ENCODE results near the gene CDK3.
"Not testable (repeated sequence)": the region's sequence is repeated elsewhere in the genome, so short reads cannot be mapped to it uniquely, and the experiment has no call there.

The CDK3 gene

GRCh38 chr17:76034428-76035350 lies 34.0 kb downstream of the CDK3 start:
- Histone ChIP-seq H3K36me3 (peaks cover 10 to 15% (median 15%) of the 10 kb centered on the region in 3 donors), H3K4me3 (no peak overlapping the region), H3K9me3 (no peaks in the 10 kb centered on the region), H3K27me3 (no peaks in the 10 kb centered on the region), H3K27ac (no peak overlapping the region), H3K4me1 (no peaks in the 10 kb centered on the region)
- intact Hi-C loops (cut with DNase I; ENCODE audit: low total_unique reads): no loop called here
- DNase-seq: no peak
- TF ChIP-seq CTCF (IDR thresholded peaks at IDR 0.05): no peak

GRCh38 chr17:76036497-76037261 lies 36.0 kb downstream of the CDK3 start:
- H3K36me3 ChIP-seq: peaks cover 30 to 35% (median 34%) of the 10 kb centered on the region in 3 donors
- no peak overlapping the region for H3K4me3 ChIP-seq
- H3K27ac ChIP-seq: no peak overlapping the region
- H3K9me3 ChIP-seq: no peaks in the 10 kb centered on the region
- no peaks in the 10 kb centered on the region for H3K4me1 ChIP-seq
- TF ChIP-seq CTCF (IDR thresholded peaks at IDR 0.05): no peak
- no peak for DNase-seq
- intact Hi-C loops (cut with DNase I; ENCODE audit: low total_unique reads): no loop called here
- no peaks in the 10 kb centered on the region for H3K27me3 ChIP-seq

- Histone ChIP-seq H3K4me3 (no peak overlapping the region), H3K27ac (no peak overlapping the region), H3K9me3 (no peaks in the 10 kb centered on the region), H3K4me1 (no peaks in the 10 kb centered on the region), H3K27me3 (no peaks in the 10 kb centered on the region), H3K36me3 (peaks cover 40 to 49% (median 48%) of the 10 kb centered on the region in 3 donors)
- intact Hi-C loops (cut with DNase I; ENCODE audit: low total_unique reads): no loop called here
- TF ChIP-seq CTCF (IDR thresholded peaks at IDR 0.05): no peak
- no peak for DNase-seq
Measured at GRCh38 chr17:76038050-76038449, 37.4 kb downstream of the CDK3 start.

GRCh38 chr17:76039121-76039520 lies 38.5 kb downstream of the CDK3 start:
- intact Hi-C loops (cut with DNase I; ENCODE audit: low total_unique reads): no loop called here
- Histone ChIP-seq H3K27ac (no peak overlapping the region), H3K4me3 (no peak overlapping the region), H3K36me3 (peaks cover 51 to 60% (median 59%) of the 10 kb centered on the region in 3 donors), H3K4me1 (no peaks in the 10 kb centered on the region), H3K9me3 (no peaks in the 10 kb centered on the region), H3K27me3 (no peaks in the 10 kb centered on the region)
- TF ChIP-seq CTCF (IDR thresholded peaks at IDR 0.05): no peak
- DNase-seq: no peak

GRCh38 chr17:76040376-76040775 lies 39.7 kb downstream of the CDK3 start:
- intact Hi-C loops (cut with DNase I; ENCODE audit: low total_unique reads): no loop called here
- Histone ChIP-seq H3K27ac (no peak overlapping the region), H3K4me1 (no peaks in the 10 kb centered on the region), H3K27me3 (no peaks in the 10 kb centered on the region), H3K9me3 (no peaks in the 10 kb centered on the region), H3K4me3 (no peak overlapping the region), H3K36me3 (peaks cover 63 to 72% (median 71%) of the 10 kb centered on the region in 3 donors)
- DNase-seq: no peak
- TF ChIP-seq CTCF (IDR thresholded peaks at IDR 0.05): no peak

GRCh38 chr17:76042868-76043267 lies 42.2 kb downstream of the CDK3 start:
- H3K4me3 ChIP-seq; intact Hi-C loops (cut with DNase I; ENCODE audit: low total_unique reads); H3K27ac ChIP-seq; H3K9me3 ChIP-seq; DNase-seq; H3K27me3 ChIP-seq; H3K4me1 ChIP-seq: not testable (repeated sequence)
- peaks cover 88 to 97% (median 94%) of the 10 kb centered on the region in 3 donors for H3K36me3 ChIP-seq

- H3K27ac ChIP-seq; H3K27me3 ChIP-seq; H3K9me3 ChIP-seq; DNase-seq; H3K4me3 ChIP-seq; intact Hi-C loops (cut with DNase I; ENCODE audit: low total_unique reads); H3K4me1 ChIP-seq: not testable (repeated sequence)
- H3K36me3 ChIP-seq: peaks cover 96 to 100% (median 99%) of the 10 kb centered on the region in 3 donors
Measured at GRCh38 chr17:76044475-76045007, 43.9 kb downstream of the CDK3 start.
